HepG2 (cell line): ENCODE data around the gene ARIH2. TPM values are rescaled to one million over a fixed set of nuclear protein-coding genes. Genes with fewer than 3 reads are reported as not detected.

ENCODE experiments used
- GZF1 ChIP-seq: sonication (generic); formaldehyde crosslinking; IDR thresholded peaks from 2 replicates; pipeline ENCODE4 v1.5.1; 2020; ENCODE audit warnings: mild to moderate bottlenecking, missing genetic modification reagents
- HDAC2 ChIP-seq: sonication (generic); formaldehyde crosslinking; IDR thresholded peaks from 2 replicates; pipeline ENCODE4 v1.4.0; 2020; ENCODE audit warnings: missing genetic modification reagents
- HIVEP1 ChIP-seq: sonication (generic); formaldehyde crosslinking; IDR thresholded peaks from 2 replicates; pipeline ENCODE4 v1.4.0; 2020; ENCODE audit warnings: mild to moderate bottlenecking, missing genetic modification reagents
- HNRNPUL1 ChIP-seq: fragments of 200-400 bp; formaldehyde crosslinking; IDR thresholded peaks from 2 replicates; pipeline ENCODE4 v1.6.1; 2017; ENCODE audit warnings: low read depth, mild to moderate bottlenecking, low read length, moderate library complexity
- KLF16 ChIP-seq, 2 experiments: sonication (generic) in 1 of 2; formaldehyde crosslinking in 1 of 2; IDR thresholded peaks; 2 replicates each; pipeline versions ENCODE4 v1.6.1 to v1.8.0; 2016 to 2023; ENCODE audit warnings: missing genetic modification reagents in 2 of 2, missing compliant biosample characterization in 1 of 2
- MXI1 ChIP-seq: IDR thresholded peaks from 3 replicates; pipeline ENCODE4 v1.6.1; 2012; ENCODE audit warnings: low read depth, low read length, inconsistent platforms, borderline replicate concordance
- NFE2L2 ChIP-seq: fragments of 150-350 bp; IDR thresholded peaks from 2 replicates; pipeline ENCODE4 v1.6.1; 2014; ENCODE audit warnings: low read length
- NPAS2 ChIP-seq: sonication (generic); formaldehyde crosslinking; IDR thresholded peaks from 2 replicates; pipeline ENCODE4 v1.8.0; 2022; ENCODE audit warnings: mild to moderate bottlenecking, missing genetic modification reagents, borderline replicate concordance
- ONECUT2 ChIP-seq: sonication (generic); formaldehyde crosslinking; IDR thresholded peaks from 2 replicates; pipeline ENCODE4 v1.4.0; 2020; ENCODE audit warnings: missing genetic modification reagents
- PHF20 ChIP-seq: sonication (generic); formaldehyde crosslinking; IDR thresholded peaks from 2 replicates; pipeline ENCODE4 v1.5.0; 2020; ENCODE audit warnings: mild to moderate bottlenecking, missing genetic modification reagents
- RBFOX2 ChIP-seq: fragments of 200-400 bp; formaldehyde crosslinking; IDR thresholded peaks from 2 replicates; pipeline ENCODE4 v1.6.1; 2017; ENCODE audit warnings: low read depth, mild to moderate bottlenecking, low read length
- RFXAP ChIP-seq: sonication (generic); formaldehyde crosslinking; IDR thresholded peaks from 2 replicates; pipeline ENCODE4 v1.4.0; 2020; ENCODE audit warnings: missing genetic modification reagents, borderline replicate concordance
- THAP11 ChIP-seq: IDR thresholded peaks from 2 replicates; pipeline ENCODE4 v1.6.1; 2016; ENCODE audit warnings: missing biosample characterization, missing genetic modification reagents
- ZHX2 ChIP-seq, 2 experiments: sonication (generic) in 1 of 2; formaldehyde crosslinking in 1 of 2; IDR thresholded peaks; 2 replicates each; pipeline versions ENCODE4 v1.6.1 to v1.9.0; 2014 to 2022; ENCODE audit warnings: antibody characterized with exemption in 1 of 2, borderline replicate concordance in 1 of 2, inconsistent platforms in 1 of 2, low read depth in 1 of 2, missing genetic modification reagents in 1 of 2
- ZNF33B ChIP-seq: sonication (generic); formaldehyde crosslinking; IDR thresholded peaks from 2 replicates; pipeline ENCODE4 v1.5.1; 2020; ENCODE audit warnings: mild to moderate bottlenecking, missing genetic modification reagents
- ZNF792 ChIP-seq: IDR thresholded peaks from 2 replicates; pipeline ENCODE4 v1.6.1; 2016
- polyA plus RNA-seq, 8 experiments: library from polyadenylated mRNA; depleted of rRNA in 3 of 8; stranded (reverse) in 7 of 8; unstranded in 1 of 8; fragments of >200 nt; fragmentation: Illumina TruSeq in 4 of 8; extraction: Trizol in 4 of 8; gene quantifications; 2 replicates each; pipeline versions ENCODE4 v1.2.1 to v1.2.3, GENCODE V29; 2011 to 2016; ENCODE audit warnings: low read depth in 4 of 8, missing spikeins in 1 of 8, mixed read lengths in 1 of 8; ENCODE audit not compliant: insufficient read depth in 1 of 8
- total RNA-seq, 5 experiments: library from RNA; depleted of rRNA; stranded (reverse); fragments of >200 nt; fragmentation: Illumina TruSeq; extraction: Trizol; gene quantifications; 2 replicates each; pipeline ENCODE4 v1.2.3, GENCODE V29; 2016; ENCODE audit warnings: low read depth in 1 of 5
- TF ChIP-seq, protein P1 (sequence below): sonication (generic); formaldehyde crosslinking; conservative IDR thresholded peaks from 2 replicates; pipeline ENCODE4 v1.8.0; 2022; ENCODE audit warnings: missing genetic modification reagents
- TF ChIP-seq, protein P2 (sequence below): IDR thresholded peaks from 2 replicates; pipeline ENCODE4 v1.6.1; 2016; ENCODE audit warnings: missing biosample characterization, missing genetic modification reagents, low read depth

The ARIH2 gene
- total and polyA plus RNA-seq, 2 of the 13 experiments (the other 11 are each of a cell fraction or from before 2014, with no cell fraction given): 64.8 to 83.3 TPM

- TF ChIP-seq ZHX2 (IDR thresholded peaks at IDR 0.05; ENCODE audit: low read depth): peak; percentile 56; the same call in 1 of the 2 replicates
- no peak; the same call in 1 of the 2 replicates for TF ChIP-seq ZHX2 (CRISPR knock-in tag; IDR thresholded peaks at IDR 0.05; ENCODE audit: borderline replicate concordance)
- TF ChIP-seq ZNF33B: no peak
- peak; percentile 91 for TF ChIP-seq HIVEP1
- TF ChIP-seq HNRNPUL1: no peak
- peak; percentile 63; the same call in 1 of the 2 replicates for TF ChIP-seq ZNF792 (CRISPR knock-in tag)
- TF ChIP-seq, protein P1, sequence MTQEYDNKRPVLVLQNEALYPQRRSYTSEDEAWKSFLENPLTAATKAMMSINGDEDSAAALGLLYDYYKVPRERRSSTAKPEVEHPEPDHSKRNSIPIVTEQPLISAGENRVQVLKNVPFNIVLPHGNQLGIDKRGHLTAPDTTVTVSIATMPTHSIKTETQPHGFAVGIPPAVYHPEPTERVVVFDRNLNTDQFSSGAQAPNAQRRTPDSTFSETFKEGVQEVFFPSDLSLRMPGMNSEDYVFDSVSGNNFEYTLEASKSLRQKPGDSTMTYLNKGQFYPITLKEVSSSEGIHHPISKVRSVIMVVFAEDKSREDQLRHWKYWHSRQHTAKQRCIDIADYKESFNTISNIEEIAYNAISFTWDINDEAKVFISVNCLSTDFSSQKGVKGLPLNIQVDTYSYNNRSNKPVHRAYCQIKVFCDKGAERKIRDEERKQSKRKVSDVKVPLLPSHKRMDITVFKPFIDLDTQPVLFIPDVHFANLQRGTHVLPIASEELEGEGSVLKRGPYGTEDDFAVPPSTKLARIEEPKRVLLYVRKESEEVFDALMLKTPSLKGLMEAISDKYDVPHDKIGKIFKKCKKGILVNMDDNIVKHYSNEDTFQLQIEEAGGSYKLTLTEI (CRISPR knock-in tag): no peak
- TF ChIP-seq THAP11 (CRISPR knock-in tag): peak; percentile 74
- peak; percentile 90 for TF ChIP-seq RBFOX2
- 0 out of 2 replicates have a peak, but pooled peaks have one; percentile 14 for TF ChIP-seq PHF20
- no peak for TF ChIP-seq NFE2L2
- peak; percentile 66 for TF ChIP-seq GZF1 (CRISPR knock-in tag)
- peak; percentile 45 for TF ChIP-seq HDAC2 (CRISPR knock-in tag)
- peak; percentile 98 for TF ChIP-seq RFXAP
- no peak for TF ChIP-seq NPAS2
- no peak for TF ChIP-seq ONECUT2 (CRISPR knock-in tag)
- peak in 1 of 2 experiments; percentile 80; a peak in 2 of 4 replicates for TF ChIP-seq KLF16 (CRISPR knock-in tag; IDR thresholded peaks at IDR 0.05)
- TF ChIP-seq, protein P2, sequence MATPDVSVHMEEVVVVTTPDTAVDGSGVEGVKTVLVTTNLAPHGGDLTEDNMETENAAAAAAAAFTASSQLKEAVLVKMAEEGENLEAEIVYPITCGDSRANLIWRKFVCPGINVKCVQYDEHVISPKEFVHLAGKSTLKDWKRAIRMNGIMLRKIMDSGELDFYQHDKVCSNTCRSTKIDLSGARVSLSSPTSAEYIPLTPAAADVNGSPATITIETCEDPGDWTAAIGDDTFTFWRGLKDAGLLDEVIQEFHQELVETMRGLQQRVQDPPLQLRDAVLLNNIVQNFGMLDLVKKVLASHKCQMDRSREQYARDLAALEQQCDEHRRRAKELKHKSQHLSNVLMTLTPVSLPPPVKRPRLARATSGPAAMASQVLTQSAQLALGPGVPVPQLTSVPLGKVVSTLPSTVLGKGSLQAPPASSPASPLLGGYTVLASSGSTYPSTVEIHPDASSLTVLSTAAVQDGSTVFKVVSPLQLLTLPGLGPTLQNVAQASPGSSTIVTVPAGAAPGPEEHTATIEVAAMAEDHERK (CRISPR knock-in tag): peak; percentile 34; the same call in 1 of the 2 replicates
- TF ChIP-seq MXI1: peak; percentile 72; the same call in 1 of the 3 replicates
Observed at GRCh38 chr3:49007068-49007770, 88.6 kb downstream of the ARIH2 start, which contains the start of gene WDR6 (continued).
